ENCODE data around the gene ALDH3A1.

Gene ALDH3A1

GRCh38 chr17:19720631-19721426 is 27.3 kb downstream of the ALDH3A1 start:
- H3K18ac ChIP-seq (ENCODE audit: low read length), result no peak overlapping the region
- no peak overlapping the region for H3K4me2 ChIP-seq (ENCODE audit: low read length)
- no peak for DNase-seq
- no peak overlapping the region for H3K23ac ChIP-seq (ENCODE audit: low read length)
- no peak overlapping the region for H3K14ac ChIP-seq (ENCODE audit: low read length)
- H3K79me1 ChIP-seq (ENCODE audit: low read length), result no peaks in the 10 kb centered on the region
- H3K27ac ChIP-seq (ENCODE audit: low read depth, low read length), result no peak overlapping the region
- no CpG with 5 or more reads among the region's 9 CpGs for WGBS (ENCODE audit: extremely low coverage, insufficient coverage, insufficient read length)
- no peak overlapping the region for H3K4ac ChIP-seq (ENCODE audit: low read depth, low read length)
- no peak overlapping the region for H4K91ac ChIP-seq (ENCODE audit: low read depth, low read length)
- no peak overlapping the region for H3K9ac ChIP-seq (ENCODE audit: low read length)
- H3K4me3 ChIP-seq (ENCODE audit: low read depth, low read length), result no peak overlapping the region
- peaks cover 8 to 13% of the 10 kb centered on the region in 2 experiments for H3K4me1 ChIP-seq (ENCODE audit: control insufficient read depth in 1 of 2, insufficient read depth in 2 of 2, low read length in 2 of 2)
- H2BK12ac ChIP-seq (ENCODE audit: low read length), result no peak overlapping the region
- no peak overlapping the region for H4K8ac ChIP-seq (ENCODE audit: low read depth, low read length)
- no peaks in the 10 kb centered on the region for H3K27me3 ChIP-seq (ENCODE audit: insufficient read depth, low read length)
- no peaks in the 10 kb centered on the region for H3K36me3 ChIP-seq (ENCODE audit: control insufficient read depth in 1 of 2, insufficient read depth in 2 of 2, low read length in 2 of 2)
- H4K12ac ChIP-seq (ENCODE audit: low read depth, low read length), result no peak overlapping the region
- peaks cover 2% of the 10 kb centered on the region for H3K9me3 ChIP-seq (ENCODE audit: insufficient read depth, low read depth, low read length)
- no peak overlapping the region for H2AK5ac ChIP-seq (ENCODE audit: low read length)
- H3K79me2 ChIP-seq (ENCODE audit: control insufficient read depth, insufficient read depth, low read length, poor library complexity), result no peaks in the 10 kb centered on the region
- no peak overlapping the region for H2BK5ac ChIP-seq (ENCODE audit: low read depth, low read length, poor library complexity)
- no peak overlapping the region for H2AFZ ChIP-seq (ENCODE audit: insufficient read depth, low read length, poor library complexity)
- no peak overlapping the region for H2BK120ac ChIP-seq (ENCODE audit: insufficient read depth, low read length, poor library complexity)

- DNase-seq, result no peak
- Histone ChIP-seq H2BK5ac (ENCODE audit: low read depth, low read length, poor library complexity) (no peak overlapping the region), H3K4me1 (ENCODE audit: control insufficient read depth in 1 of 2, insufficient read depth in 2 of 2, low read length in 2 of 2) (peaks cover 8 to 13% of the 10 kb centered on the region in 2 experiments), H3K4me3 (ENCODE audit: low read depth, low read length) (no peak overlapping the region), H3K79me1 (ENCODE audit: low read length) (no peaks in the 10 kb centered on the region), H3K4me2 (ENCODE audit: low read length) (no peak overlapping the region), H3K18ac (ENCODE audit: low read length) (no peak overlapping the region), H3K4ac (ENCODE audit: low read depth, low read length) (no peak overlapping the region), H3K23ac (ENCODE audit: low read length) (no peak overlapping the region), H3K79me2 (ENCODE audit: control insufficient read depth, insufficient read depth, low read length, poor library complexity) (no peaks in the 10 kb centered on the region), H3K9me3 (ENCODE audit: insufficient read depth, low read depth, low read length) (peaks cover 1% of the 10 kb centered on the region), H3K9ac (ENCODE audit: low read length) (no peak overlapping the region), H3K36me3 (ENCODE audit: control insufficient read depth in 1 of 2, insufficient read depth in 2 of 2, low read length in 2 of 2) (no peaks in the 10 kb centered on the region), H3K14ac (ENCODE audit: low read length) (no peak overlapping the region), H4K8ac (ENCODE audit: low read depth, low read length) (no peak overlapping the region), H2AK5ac (ENCODE audit: low read length) (no peak overlapping the region), H3K27ac (ENCODE audit: low read depth, low read length) (no peak overlapping the region), H4K12ac (ENCODE audit: low read depth, low read length) (no peak overlapping the region), H2AFZ (ENCODE audit: insufficient read depth, low read length, poor library complexity) (no peak overlapping the region), H4K91ac (ENCODE audit: low read depth, low read length) (no peak overlapping the region), H2BK120ac (ENCODE audit: insufficient read depth, low read length, poor library complexity) (no peak overlapping the region), H3K27me3 (ENCODE audit: insufficient read depth, low read length) (no peaks in the 10 kb centered on the region), H2BK12ac (ENCODE audit: low read length) (no peak overlapping the region)
- no CpG with 5 or more reads among the region's 5 CpGs for WGBS (ENCODE audit: extremely low coverage, insufficient coverage, insufficient read length)
These were observed 28.0 kb downstream of the ALDH3A1 start for GRCh38 chr17:19720210-19720475.

GRCh38 chr17:19719355-19720209 is 28.5 kb downstream of the ALDH3A1 start:
- no peak overlapping the region for H2BK5ac ChIP-seq (ENCODE audit: low read depth, low read length, poor library complexity)
- no peak overlapping the region for H3K4me3 ChIP-seq (ENCODE audit: low read depth, low read length)
- no peaks in the 10 kb centered on the region for H3K79me2 ChIP-seq (ENCODE audit: control insufficient read depth, insufficient read depth, low read length, poor library complexity)
- no peak overlapping the region for H3K14ac ChIP-seq (ENCODE audit: low read length)
- no peak overlapping the region for H2AFZ ChIP-seq (ENCODE audit: insufficient read depth, low read length, poor library complexity)
- H3K9me3 ChIP-seq (ENCODE audit: insufficient read depth, low read depth, low read length), result no peaks in the 10 kb centered on the region
- no peaks in the 10 kb centered on the region for H3K79me1 ChIP-seq (ENCODE audit: low read length)
- no peak overlapping the region for H4K91ac ChIP-seq (ENCODE audit: low read depth, low read length)
- WGBS (ENCODE audit: extremely low coverage, insufficient coverage, insufficient read length), result no CpG with 5 or more reads among the region's 23 CpGs
- H3K9ac ChIP-seq (ENCODE audit: low read length), result no peak overlapping the region
- H2BK12ac ChIP-seq (ENCODE audit: low read length), result no peak overlapping the region
- no peak overlapping the region for H2BK120ac ChIP-seq (ENCODE audit: insufficient read depth, low read length, poor library complexity)
- peaks cover 8 to 13% of the 10 kb centered on the region in 2 experiments for H3K4me1 ChIP-seq (ENCODE audit: control insufficient read depth in 1 of 2, insufficient read depth in 2 of 2, low read length in 2 of 2)
- H3K36me3 ChIP-seq (ENCODE audit: control insufficient read depth in 1 of 2, insufficient read depth in 2 of 2, low read length in 2 of 2), result no peaks in the 10 kb centered on the region
- H3K27ac ChIP-seq (ENCODE audit: low read depth, low read length), result no peak overlapping the region
- no peaks in the 10 kb centered on the region for H3K27me3 ChIP-seq (ENCODE audit: insufficient read depth, low read length)
- no peak overlapping the region for H2AK5ac ChIP-seq (ENCODE audit: low read length)
- no peak overlapping the region for H3K18ac ChIP-seq (ENCODE audit: low read length)
- no peak overlapping the region for H4K12ac ChIP-seq (ENCODE audit: low read depth, low read length)
- no peak overlapping the region for H4K8ac ChIP-seq (ENCODE audit: low read depth, low read length)
- DNase-seq, result peak; percentile 68 to 75
- H3K4me2 ChIP-seq (ENCODE audit: low read length), result no peak overlapping the region
- H3K23ac ChIP-seq (ENCODE audit: low read length), result no peak overlapping the region
- no peak overlapping the region for H3K4ac ChIP-seq (ENCODE audit: low read depth, low read length)

DNA sequence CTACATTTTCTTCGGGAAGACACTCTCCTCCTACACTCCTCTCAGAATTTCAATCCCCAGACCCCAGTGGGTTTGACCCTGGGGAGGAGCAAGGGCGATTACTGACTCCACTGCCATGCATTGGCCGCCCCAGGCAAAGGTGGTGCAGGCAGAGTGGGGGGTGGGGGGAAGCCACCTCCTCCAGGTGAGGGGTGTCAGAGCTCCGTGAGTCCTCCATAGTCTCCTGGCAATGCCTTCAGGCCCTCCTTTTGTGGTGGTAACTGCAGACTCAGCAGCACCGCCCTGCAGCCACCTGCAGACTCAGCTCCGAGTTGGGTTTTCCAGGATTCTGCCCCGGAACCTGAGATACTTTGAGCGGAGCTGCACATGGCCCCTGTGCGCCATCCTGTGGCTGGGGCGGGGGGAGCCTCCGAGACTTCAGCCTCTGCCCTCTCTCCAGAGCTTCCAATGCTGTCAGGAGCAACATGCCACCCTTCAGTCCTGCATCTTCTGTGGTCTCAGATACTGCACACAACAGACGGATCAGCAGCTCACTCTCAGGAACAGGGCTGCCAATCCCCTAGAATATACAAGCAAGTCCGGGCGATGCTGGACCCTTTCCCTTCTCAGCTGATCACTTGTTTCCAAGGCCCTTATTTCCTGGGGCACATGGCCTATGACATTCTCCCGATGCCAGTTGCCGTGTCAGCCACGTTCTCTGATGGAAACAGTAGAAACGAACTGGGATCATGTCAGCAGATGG is 29.3 kb downstream of the ALDH3A1 start:
- Histone ChIP-seq H3K79me1 (ENCODE audit: low read length) (no peaks in the 10 kb centered on the region), H4K91ac (ENCODE audit: low read depth, low read length) (no peak overlapping the region), H4K8ac (ENCODE audit: low read depth, low read length) (no peak overlapping the region), H3K27ac (ENCODE audit: low read depth, low read length) (no peak overlapping the region), H3K36me3 (ENCODE audit: control insufficient read depth in 1 of 2, insufficient read depth in 2 of 2, low read length in 2 of 2) (no peaks in the 10 kb centered on the region), H3K79me2 (ENCODE audit: control insufficient read depth, insufficient read depth, low read length, poor library complexity) (no peaks in the 10 kb centered on the region), H3K9me3 (ENCODE audit: insufficient read depth, low read depth, low read length) (peaks cover under 1% of the 10 kb centered on the region), H2BK12ac (ENCODE audit: low read length) (no peak overlapping the region), H3K18ac (ENCODE audit: low read length) (no peak overlapping the region), H2BK5ac (ENCODE audit: low read depth, low read length, poor library complexity) (no peak overlapping the region), H3K9ac (ENCODE audit: low read length) (no peak overlapping the region), H2BK120ac (ENCODE audit: insufficient read depth, low read length, poor library complexity) (no peak overlapping the region), H3K27me3 (ENCODE audit: insufficient read depth, low read length) (no peaks in the 10 kb centered on the region), H3K23ac (ENCODE audit: low read length) (no peak overlapping the region), H3K4me1 (ENCODE audit: control insufficient read depth in 1 of 2, insufficient read depth in 2 of 2, low read length in 2 of 2) (peaks cover 8 to 13% of the 10 kb centered on the region in 2 experiments), H3K4me2 (ENCODE audit: low read length) (no peak overlapping the region), H2AK5ac (ENCODE audit: low read length) (no peak overlapping the region), H3K14ac (ENCODE audit: low read length) (no peak overlapping the region), H4K12ac (ENCODE audit: low read depth, low read length) (no peak overlapping the region), H2AFZ (ENCODE audit: insufficient read depth, low read length, poor library complexity) (no peak overlapping the region), H3K4ac (ENCODE audit: low read depth, low read length) (no peak overlapping the region), H3K4me3 (ENCODE audit: low read depth, low read length) (no peak overlapping the region)
- DNase-seq, result peak in 1 of 2 donors; percentile 40
- no CpG with 5 or more reads among the region's 18 CpGs for WGBS (ENCODE audit: extremely low coverage, insufficient coverage, insufficient read length)

All from trophoblast cell (in vitro differentiated cells and primary cell).